ENCODE data around the gene PPP1R14B.

The PPP1R14B gene, protein sequence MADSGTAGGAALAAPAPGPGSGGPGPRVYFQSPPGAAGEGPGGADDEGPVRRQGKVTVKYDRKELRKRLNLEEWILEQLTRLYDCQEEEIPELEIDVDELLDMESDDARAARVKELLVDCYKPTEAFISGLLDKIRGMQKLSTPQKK

DNA sequence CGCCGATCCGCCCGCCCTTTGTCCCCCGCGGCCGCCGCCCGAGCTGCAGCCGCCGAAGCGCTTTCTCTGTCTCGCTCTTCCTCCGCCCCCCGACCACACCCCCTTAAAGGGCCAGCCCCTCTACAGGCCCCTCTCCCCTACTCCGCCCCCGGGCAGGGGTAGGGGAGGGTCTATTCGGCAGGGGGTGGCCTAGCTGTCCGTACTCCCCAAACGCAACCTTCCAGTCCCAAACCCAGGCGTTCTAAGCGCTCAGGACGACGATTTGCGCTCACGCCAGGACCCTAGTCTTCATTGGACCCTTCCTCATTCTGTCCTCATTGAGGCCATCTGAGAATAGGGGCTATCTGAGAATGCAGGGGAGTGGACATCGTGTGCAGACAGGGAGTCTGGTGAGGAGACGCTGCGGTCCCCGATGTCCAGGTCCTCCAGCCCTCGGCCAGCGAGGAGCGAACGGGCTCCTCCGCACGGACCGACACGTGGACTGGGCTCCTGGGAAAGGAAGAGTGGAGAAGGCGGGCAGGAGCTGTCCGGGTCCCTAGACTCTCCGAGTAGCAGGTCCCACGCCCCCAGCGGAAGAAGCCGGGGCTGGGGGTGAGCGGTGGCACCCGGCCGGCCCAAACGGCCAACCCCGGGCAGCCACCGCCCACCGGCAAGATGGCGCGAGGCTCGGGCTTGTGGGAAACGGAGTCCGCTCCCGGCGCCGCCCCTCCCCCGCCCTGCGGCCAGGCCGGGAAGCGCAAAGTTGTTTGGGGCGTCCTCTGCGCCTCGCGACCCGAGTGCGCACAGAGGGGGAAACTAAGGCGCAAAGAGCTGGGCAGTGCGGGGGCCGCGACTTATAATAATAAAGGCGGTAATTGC is at the start of gene PPP1R14B:
PPP1R14B (minus strand) TSS at position 73 of the 858 bp plus-strand sequence. CDS start 270 bp downstream, outside the sequence.
- DNase-seq (ENCODE audit: extremely low read depth in 1 of 2, low read depth in 1 of 2), result peak in 1 of 2 donors; percentile 78

- no peak for DNase-seq (ENCODE audit: extremely low read depth in 1 of 2, low read depth in 1 of 2)
These were observed 49.5 kb upstream of the PPP1R14B start for GRCh38 chr11:64296236-64296635.

DNA sequence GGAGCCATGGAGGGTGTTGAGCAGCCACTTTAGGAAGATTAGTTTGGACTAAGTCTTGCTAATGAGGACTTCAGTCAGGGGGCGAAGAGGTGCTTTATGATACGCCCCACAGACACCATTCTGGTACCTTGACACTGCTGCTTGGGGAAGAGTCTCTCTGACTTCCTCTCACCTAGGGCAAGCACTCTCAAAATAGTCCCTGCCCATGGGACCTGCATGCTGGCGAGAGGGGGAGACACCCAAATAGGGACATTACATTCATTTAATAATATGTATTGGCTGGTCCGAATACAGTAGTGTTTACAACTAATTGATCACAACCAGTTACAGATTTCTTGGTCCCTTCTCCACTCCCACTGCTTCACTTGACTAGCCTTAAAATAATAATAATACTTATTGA is 49.0 kb upstream of the PPP1R14B start:
- no peak for DNase-seq (ENCODE audit: extremely low read depth in 1 of 2, low read depth in 1 of 2)

GRCh38 chr11:64294774-64295173 is 48.0 kb upstream of the PPP1R14B start:
- DNase-seq (ENCODE audit: extremely low read depth in 1 of 2, low read depth in 1 of 2), result no peak

GRCh38 chr11:64292460-64293254 is 45.9 kb upstream of the PPP1R14B start:
- no peak for DNase-seq (ENCODE audit: extremely low read depth in 1 of 2, low read depth in 1 of 2)

DNA sequence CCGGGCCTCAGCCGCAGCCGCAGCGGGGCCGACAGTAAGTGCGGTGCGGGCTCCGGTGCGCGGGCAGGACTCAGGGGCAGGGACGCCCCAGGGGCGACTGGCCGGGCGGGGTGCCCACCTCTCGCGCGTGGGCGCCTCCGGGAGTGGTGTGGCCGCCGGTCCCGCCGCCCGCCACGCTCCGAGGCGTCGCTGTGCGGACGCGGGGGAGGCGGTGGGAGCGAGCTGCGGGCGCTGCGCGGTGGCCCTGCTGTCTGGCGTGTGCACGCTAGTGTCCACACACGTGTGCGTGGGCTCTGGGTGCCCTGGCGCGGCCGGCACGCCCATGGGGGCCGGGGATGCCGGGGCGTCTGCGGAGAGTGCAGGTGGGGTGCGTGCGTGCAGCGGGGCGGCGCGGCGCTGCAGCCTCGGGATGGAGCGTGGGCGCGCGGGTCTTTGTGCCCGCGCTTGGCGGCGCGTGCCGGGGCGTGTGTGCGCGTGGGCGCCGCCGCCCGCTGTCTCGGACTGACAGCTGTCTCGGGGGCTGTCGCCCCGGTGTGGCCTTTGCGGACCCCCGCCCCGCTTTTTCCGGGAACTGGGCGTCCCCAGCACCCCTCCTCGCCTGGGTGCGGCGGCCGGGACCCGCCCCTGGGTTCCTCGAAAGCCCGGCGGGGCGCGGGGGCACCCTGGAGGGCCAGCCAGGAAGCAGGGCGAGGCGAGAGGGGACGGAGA is 45.2 kb upstream of the PPP1R14B start:
- DNase-seq (ENCODE audit: extremely low read depth in 1 of 2, low read depth in 1 of 2), result no peak

DNA sequence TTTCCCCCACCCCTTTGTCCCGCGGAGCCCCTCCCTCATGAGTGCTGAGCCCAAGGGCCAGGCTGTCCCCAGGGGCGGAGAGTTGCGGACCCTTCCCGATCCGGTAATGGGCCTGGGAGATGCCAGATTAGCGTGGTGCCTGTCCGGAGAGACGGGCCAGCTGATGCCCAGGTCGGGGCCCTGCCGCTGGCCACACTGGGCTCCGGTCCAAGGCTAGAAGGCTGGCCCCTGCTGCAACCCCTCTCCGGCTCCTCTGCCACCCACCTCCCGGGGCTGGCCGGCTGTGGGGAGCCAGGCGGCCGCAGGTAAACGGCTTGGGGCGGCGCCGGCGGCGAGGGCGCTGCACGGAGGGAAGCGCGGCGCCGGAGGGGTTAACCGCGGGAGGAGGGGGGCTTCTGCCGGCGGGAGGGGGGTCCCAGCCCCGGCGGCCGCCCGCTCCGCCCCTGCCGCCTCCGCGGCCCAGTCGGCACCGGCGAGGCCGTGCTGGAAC is 44.6 kb upstream of the PPP1R14B start, which contains the start of gene KCNK4:
KCNK4 (plus strand) TSS at position 41 of the 490 bp plus-strand sequence. CDS start 1,717 bp downstream, outside the sequence.
- no peak for DNase-seq (ENCODE audit: extremely low read depth in 1 of 2, low read depth in 1 of 2)

DNA sequence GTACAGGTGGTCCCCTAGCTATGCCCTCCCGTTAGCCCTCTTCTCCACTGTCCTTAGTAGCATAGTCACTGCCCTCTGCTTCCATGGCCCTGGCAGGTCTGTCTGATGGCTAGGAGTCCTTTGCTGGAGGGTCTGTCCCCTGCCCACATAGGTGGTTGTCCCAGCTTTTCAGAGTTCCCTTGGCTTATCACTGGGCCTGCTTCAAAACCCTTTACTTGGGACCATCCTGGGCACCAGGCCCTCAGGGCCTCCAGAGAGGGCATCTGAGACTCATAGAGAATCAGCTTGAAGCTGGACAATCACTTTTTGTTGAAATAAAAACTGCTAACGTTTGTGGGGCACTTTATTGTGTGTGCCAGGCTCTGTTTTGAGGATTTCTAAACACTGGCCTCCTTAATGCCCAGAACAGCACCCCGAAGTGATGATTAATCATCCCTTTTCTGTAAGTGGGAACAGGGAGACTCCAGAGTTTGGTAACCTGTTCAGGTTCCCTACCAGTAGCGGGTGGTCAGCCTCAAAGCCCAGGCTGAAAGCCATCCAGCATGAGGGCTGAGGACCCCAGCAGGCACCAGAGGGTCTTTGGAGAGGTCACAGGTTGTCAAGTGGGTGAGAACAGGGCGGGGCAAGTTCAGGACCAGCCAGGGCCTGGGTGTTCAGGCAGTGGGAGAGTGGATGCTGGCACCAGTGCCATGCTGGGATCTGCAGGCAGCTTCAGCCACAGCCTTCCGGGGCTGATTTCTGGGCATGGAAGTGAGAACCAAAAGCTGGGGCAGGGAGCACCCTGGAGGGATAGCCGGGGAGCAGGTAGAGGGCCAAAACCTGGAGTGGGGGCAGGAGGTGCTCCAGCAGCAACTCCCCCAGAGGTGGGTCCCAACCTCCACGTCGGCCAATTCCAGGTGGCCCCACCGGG is 43.9 kb upstream of the PPP1R14B start:
- DNase-seq (ENCODE audit: extremely low read depth in 1 of 2, low read depth in 1 of 2), result no peak

DNA sequence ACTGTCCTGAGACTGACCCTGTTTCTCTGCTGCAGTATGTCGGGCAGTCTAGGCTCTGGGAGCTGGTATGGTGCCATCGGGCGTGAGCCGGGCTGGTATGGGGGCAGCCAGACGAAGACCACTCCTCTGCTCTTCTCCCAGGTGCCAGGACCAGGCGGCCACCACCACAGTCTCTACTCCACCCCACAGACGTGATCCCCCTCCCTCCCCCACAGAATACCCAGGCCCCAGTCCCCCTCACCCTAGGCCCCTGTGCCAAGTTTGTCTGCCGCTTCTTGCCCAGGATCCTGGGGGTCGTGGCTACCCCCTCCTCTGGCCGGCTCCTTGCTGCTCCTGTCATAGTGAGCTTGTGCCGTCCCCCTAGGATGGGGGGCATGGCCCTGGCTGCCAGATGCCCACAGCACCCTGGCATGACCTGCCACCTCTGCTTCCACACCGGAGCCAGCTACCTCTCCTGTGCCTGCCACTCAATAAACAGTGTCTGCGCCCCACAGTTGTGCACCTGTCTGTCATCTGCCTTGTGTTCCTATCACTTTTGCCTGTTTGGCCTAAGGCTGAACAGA is 42.3 kb upstream of the PPP1R14B start:
- no peak for DNase-seq (ENCODE audit: extremely low read depth in 1 of 2, low read depth in 1 of 2)

GRCh38 chr11:64288353-64288750 is 41.6 kb upstream of the PPP1R14B start:
- DNase-seq (ENCODE audit: extremely low read depth in 1 of 2, low read depth in 1 of 2), result no peak

DNA sequence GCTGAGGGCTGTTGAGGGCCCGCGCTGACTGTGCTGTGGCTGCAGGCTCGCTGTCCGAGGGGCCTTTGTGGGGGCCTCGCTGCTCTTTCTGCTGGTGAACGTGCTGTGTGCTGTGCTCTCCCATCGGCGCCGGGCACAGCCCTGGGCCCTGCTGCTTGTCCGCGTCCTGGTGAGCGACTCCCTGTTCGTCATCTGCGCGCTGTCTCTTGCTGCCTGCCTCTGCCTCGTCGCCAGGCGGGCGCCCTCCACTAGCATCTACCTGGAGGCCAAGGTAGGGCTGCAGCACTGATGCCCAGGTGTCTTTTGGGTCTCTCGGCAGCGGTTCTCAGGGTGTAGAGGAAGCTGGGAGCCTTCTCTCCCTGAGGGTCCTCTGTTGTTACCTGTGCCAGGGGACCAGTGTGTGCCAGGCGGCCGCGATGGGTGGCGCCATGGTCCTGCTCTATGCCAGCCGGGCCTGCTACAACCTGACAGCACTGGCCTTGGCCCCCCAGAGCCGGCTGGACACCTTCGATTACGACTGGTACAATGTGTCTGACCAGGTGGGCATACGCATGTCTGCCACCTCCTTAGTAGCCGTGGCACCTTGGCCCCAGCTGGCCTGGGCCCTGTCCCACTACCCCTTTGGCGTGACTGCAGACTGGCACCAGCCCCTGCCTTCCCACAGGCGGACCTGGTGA is 41.1 kb upstream of the PPP1R14B start:
- DNase-seq (ENCODE audit: extremely low read depth in 1 of 2, low read depth in 1 of 2), result no peak

GRCh38 chr11:64286801-64287159 is 40.0 kb upstream of the PPP1R14B start:
- no peak for DNase-seq (ENCODE audit: extremely low read depth in 1 of 2, low read depth in 1 of 2)

GRCh38 chr11:64285885-64286800 is 39.4 kb upstream of the PPP1R14B start:
- DNase-seq (ENCODE audit: extremely low read depth in 1 of 2, low read depth in 1 of 2), result no peak

DNA sequence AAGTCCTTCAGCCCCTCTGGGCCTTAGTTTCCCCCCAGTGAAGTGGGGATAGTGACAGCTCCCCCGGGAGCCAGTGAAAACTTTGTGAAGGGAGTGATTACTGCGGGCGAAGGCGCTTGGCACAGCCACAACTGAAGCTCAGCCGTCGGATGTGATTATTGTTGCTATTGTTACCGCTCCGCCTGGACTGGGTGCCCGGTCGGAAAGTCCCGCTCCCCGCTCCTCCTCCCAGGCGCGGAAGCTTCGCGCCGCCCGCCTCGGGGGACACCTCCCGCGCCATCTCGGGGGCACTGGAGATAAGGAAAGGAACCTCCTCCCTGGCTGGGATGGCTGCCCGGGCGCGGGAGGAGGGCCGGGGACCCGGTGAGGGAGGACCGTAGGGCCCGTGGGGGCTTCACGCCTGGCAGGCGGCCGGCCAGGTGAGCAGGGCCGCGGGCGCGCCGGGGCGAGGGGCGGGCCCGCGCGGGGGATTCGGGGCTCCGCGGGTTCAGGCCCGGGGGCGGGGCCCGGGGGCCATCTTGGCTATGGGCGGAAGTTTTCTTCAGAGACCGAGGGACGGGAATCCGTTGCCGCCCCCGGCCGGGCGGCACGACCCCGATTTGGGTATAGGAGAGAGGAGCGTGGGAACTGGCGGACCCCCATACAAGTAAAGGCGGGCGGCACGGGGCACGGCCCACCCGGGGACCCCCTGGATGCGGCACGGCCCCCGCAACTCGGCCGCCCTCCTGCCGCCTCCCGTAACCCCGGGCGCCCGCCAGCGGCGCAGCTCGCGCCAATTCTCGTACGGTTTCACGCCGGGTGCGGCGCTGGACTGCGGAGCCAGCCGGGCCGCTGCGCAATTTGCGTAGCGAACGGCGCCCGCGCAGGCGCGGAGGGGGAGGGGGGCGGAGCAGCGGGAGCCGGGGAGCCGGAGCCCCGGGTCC is 38.5 kb upstream of the PPP1R14B start, which contains the start of gene GPR137:
GPR137 (plus strand) TSS at position 887 of the 923 bp plus-strand sequence. CDS start 677 bp downstream, outside the sequence.
- peak; percentile 79 to 82 for DNase-seq (ENCODE audit: extremely low read depth in 1 of 2, low read depth in 1 of 2)

DNA sequence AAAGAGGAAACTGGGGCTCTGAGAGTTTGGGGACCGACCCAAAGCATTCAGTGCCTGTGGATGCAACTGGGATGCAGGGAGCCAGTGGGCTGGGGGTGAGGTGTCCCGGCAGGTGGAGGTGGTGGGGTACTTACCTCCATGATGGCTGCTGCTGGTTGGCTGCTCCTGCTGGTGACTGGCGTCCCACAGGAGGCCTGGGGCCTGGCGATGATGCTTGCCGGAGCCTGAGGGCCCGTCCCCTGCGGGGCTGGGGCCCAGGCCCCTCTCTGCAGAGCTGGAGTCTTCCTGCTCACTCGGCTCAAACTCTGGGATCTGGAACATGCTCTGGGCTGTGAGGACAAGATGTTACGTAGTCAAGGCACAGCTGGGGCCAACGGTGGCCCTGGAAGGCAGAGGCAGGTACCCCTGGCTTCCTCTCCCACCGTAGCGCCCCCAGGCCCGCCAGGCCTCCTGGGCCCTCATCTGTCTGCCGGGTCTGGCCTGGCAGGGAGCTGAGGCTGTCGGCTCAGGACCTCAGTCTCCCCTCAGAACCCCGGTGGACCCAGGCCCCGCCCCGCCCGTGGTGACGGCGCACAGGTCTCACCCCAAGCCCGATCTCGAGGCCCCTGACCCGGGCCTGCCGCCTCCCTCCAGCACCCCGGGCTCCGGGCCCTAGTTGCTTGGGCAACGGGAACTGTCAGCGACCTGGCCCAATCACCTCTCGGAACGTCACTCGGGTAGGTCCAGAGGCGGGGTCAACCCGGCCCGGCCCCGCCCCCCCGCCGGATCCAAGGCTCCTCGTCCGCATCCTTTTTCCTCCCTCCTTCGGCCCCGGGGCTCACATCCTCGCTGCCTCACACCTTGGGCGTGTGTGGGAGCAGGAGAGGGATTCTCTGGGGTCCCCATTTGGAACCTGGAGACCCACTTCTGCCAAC is 37.6 kb upstream of the PPP1R14B start, which contains the start of gene BAD:
BAD (minus strand) TSS at position 618 of the 914 bp plus-strand sequence; CDS start at position 321, 297 bp downstream.
- peak; percentile 87 to 91 for DNase-seq (ENCODE audit: extremely low read depth in 1 of 2, low read depth in 1 of 2)

All from stimulated activated CD8-positive, alpha-beta memory T cell treated with anti-CD3 and anti-CD28 coated beads, Interleukin-7, amount 100 ng/mL, for 48 hours (primary cell).